ENCODE measurements around the gene ASIC4.

Gene ASIC4

DNA sequence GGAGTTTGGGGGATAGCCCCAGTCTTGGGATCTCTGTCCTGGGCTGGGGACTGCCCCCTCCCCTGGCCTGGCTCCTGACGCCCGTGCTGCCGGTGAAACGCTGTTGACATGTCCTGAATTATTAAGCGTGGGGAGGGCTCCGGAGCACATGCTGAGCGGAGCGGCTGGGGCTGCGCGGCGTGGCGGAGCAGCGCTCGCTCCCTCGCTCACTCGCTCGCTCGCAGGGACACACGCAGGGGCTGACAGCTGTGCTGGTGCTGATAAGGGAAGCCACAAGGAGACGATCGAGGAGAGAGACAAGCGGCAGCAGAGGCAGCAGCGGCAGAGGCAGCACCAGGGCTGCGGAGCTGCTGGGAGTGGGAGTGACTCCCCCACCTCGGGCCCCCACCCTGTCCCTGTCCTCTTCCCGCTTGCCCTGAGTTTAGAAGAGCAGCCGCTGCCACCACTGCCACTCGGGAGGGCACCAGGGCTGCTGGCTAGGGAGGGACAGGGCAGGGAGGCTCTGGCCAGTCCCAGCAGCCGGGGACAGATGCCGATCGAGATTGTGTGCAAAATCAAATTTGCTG is at the start of gene ASIC4:
Gene ASIC4 (plus strand): TSS at position 287 of the 566 bp plus-strand sequence. CDS start 243 bp downstream, at position 530.
- DNase-seq, result no peak

DNA sequence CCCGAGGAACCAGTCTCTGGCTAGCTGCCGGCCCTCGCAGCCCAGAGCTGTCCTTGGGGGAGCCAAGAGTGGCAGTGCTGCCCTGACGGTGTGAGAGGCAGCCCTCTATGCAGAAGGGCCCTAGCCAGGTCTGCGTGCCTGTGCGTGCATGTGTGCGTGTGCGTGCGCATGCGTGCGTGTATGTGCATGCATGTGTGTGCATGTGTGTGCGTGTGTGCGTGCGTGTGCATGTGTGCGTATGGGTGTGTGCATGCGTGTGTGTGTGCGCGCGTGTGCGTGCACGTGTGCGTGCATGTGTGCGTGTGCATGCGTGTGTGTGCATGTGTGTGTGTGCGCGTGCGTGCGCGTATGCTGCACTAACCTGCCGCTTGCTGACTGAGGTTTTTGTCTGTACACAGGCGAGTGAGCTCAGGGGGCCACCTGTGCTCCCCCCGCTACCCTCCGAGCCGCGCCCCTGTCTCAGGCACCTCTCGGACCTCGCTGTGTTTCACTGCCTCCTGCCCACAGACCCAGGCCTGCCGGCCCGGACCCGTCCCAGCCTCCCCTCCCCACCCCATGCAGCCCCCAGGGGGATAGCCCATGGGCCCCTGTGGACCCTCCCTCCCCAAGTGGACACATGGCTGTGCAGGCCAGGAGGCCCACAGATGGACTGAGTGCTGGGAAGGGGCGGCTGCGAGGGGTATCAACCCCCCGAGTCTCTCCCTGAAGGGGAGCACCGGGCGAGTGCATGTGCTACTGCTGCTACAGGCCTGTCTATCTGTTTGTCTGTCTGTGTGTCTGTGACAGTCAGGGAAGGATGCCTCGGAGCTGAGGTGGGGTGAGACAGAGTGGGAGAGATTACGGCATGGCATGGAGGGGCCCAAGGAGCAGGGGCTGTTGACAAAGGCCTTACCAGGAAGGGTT is 48.4 kb upstream of the ASIC4 start:
- DNase-seq, result no peak

- DNase-seq, result no peak
Observed at GRCh38 chr2:219466816-219467735, 47.2 kb upstream of the ASIC4 start.

GRCh38 chr2:219467736-219468075 is 46.6 kb upstream of the ASIC4 start:
- DNase-seq, result no peak

DNA sequence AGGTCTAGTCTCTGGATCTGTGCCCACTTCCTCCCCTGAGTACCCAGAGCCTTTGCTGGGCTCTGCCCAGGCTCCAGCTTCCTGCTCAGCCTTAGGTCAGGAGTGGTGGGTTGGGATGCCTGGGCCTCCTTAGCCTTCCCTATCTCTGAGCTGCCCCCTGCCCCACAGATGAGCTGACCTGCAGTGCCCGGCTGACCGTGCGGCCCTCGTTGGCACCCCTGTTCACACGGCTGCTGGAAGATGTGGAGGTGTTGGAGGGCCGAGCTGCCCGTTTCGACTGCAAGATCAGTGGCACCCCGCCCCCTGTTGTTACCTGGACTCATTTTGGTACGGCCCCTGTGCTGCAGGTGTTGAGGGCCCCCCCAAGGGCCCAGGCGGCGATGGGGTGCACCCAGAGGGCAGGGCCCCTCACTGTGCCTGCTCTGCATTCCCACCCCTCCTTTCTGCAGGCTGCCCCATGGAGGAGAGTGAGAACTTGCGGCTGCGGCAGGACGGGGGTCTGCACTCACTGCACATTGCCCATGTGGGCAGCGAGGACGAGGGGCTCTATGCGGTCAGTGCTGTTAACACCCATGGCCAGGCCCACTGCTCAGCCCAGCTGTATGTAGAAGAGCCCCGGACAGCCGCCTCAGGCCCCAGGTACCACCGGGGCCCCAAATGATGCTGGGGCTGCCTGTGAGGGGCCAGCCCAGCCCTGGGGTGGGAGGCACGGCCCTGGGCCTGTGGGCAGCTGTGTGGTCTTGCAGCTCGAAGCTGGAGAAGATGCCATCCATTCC is 45.7 kb upstream of the ASIC4 start:
- DNase-seq, result no peak

- DNase-seq, result peak; percentile 33
Observed at GRCh38 chr2:219469186-219469724, 45.0 kb upstream of the ASIC4 start.

- no peak for DNase-seq
Observed at GRCh38 chr2:219470429-219470828, 43.9 kb upstream of the ASIC4 start.

GRCh38 chr2:219471476-219472371 is 42.6 kb upstream of the ASIC4 start:
- DNase-seq, result no peak

GRCh38 chr2:219472629-219473187 is 41.6 kb upstream of the ASIC4 start:
- DNase-seq, result no peak

- DNase-seq, result no peak
Observed at GRCh38 chr2:219473511-219473910, 40.8 kb upstream of the ASIC4 start.

DNA sequence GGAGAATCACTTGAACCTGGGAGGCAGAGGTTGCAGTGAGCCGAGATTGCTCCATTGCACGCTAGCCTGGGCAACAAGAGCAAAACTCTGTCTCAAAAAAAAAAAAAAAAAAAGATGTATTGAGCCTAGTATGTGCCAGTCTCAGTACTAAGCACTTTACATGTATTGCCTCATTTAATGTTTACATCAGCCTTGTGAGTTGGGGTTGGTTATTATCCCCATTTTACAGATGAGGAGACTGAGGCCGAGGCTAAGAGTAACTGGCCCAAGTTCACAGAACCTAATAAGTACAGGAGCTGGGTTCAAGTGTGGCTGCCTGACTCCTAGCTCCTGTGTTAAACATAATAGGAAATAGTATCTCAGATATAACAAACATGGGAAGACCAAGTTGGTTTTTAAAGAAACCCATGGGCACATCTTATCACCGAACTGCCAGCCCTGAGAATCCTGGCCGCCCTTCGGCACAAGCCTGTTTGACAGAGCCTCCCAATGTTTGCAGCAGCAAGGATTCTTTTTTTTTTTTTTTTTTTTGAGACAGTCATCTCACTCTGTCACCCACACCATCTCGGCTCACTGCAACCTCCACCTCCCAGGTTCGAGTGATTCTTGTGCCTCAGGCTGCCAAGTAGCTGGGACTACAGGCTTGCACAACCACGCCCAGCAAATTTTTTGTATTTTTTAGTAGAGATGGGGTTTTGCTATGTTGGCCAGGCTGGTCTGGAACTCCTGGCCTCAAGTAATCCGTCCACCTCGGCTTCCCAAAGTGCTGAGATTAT is 39.8 kb upstream of the ASIC4 start:
- DNase-seq, result no peak

DNA sequence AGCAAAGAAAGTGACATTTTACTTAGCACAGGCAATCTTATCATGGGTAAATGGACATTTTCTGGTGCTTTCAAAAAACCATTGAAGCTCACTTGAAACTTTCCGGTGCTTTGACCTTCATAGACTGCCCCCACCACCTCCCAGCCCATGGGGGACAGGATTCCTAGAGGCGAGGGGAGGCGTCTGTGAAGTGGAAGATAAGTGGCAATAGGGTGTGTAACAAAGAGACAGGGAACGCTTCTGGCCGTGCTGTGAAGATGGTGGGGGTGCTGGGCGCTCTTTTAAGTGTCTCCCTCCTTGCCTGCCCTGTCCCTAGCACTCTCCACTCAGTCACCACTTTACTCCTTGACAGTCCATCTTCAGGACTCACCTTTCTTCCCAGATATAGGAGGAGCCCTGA is 39.0 kb upstream of the ASIC4 start:
- DNase-seq, result no peak

DNA sequence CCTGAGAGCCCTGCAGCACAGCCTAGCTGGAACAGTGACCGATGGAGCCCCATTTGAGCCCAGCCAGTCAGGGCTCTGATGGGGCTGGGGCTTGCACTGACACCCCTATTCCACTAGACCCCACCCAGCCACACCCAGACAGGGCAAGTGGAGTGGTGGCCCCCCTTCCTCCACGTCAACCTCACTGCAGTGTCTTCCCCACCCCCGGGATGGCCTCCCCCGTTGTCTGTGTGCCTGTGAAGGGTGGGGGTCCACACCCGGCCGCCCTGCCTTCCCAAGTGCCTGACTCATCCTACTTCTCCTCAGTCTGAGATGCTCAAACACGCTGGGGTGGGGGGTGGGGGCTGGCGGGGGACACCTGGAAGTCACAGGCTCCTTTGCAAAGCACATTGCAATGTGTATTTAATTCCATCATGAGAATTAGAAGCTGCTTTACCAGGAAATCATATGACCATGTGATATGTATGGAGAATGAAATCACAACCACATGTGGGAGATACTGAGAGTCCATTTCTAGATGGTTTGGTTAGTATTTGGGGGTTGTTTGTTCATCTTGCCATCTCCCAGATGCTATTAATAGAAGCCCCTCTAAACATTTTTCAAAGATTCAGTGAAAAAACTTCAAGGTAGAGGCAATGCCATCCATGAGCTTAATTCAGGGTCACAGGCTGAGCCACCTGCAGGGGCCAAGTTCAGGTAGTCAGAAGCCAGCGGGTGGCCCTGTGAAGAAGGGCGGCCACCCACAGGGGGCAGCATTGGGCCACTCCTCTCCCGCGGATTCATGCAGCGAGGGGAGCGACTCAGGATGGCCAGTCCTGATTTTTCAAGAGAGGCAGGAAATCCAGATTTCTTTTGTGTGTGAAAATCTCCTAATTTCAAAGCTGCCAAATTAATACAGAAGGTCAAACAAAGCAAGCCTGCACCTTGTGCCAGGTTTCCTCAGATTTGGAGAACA is 38.3 kb upstream of the ASIC4 start:
- no peak for DNase-seq

GRCh38 chr2:219476652-219477151 is 37.6 kb upstream of the ASIC4 start:
- no peak for DNase-seq

DNA sequence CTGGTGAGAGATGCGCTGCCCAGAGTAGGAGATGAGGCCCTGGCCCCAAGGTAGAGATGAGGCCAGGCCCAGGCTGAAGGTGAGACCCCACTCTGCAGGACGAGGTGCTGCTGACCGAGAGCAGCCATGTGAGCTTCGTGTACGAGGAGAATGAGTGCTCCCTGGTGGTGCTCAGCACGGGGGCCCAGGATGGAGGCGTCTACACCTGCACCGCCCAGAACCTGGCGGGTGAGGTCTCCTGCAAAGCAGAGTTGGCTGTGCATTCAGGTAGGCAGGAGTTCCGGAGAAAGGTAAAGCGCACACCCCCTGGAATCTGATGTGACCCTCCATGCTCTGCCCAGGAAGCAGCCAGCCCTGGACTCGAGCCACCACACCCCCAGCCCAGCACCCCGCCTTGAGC is 37.1 kb upstream of the ASIC4 start:
- DNase-seq, result no peak

GRCh38 chr2:219477815-219478214 is 36.5 kb upstream of the ASIC4 start:
- no peak for DNase-seq

DNA sequence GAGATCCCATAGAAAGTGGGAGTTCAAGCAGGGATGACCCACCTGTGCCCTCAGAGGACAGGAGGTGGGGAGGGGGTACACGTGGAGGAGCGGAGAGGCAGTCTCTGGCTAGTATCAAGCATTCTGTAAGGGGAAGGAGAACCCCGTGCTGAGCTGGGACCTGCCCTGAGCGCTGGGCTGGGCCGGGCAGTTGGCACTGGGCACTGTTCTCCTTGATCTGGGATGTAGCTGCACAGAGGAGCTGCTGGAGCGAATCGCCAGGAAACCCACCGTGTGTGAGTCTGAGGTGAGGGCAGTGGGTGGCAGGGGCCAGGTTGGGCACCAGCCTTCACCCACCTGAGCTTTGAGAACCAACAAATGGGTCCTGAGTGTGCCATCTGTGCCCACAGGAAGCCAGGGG is 35.4 kb upstream of the ASIC4 start:
- DNase-seq, result no peak

DNA sequence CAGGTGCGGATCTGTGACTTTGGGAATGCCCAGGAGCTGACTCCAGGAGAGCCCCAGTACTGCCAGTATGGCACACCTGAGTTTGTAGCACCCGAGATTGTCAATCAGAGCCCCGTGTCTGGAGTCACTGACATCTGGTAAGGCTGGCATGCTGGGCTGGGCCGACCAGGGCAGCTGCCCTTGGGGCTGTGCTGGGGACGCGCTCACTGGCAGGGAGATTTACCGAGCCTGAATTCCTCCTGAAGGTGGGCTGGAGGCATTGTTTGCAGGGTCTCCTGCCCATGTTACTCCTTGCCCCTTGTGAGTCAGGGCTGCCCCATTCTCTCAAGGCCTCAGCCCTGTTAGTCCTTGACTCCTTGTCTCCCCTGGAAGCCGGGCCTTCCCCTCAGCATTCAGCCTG is 34.3 kb upstream of the ASIC4 start:
- DNase-seq, result no peak
